HCT116 (cell line): ENCODE data around the gene GABBR2.
"Not testable (repeated sequence)": the region's sequence is repeated elsewhere in the genome, so short reads cannot be mapped to it uniquely, and the experiment has no call there.

Experiments
- CTCF ChIP-seq, 3 experiments: fragments of 200-600 bp in 1 of 3; sonication (generic) in 1 of 3; IDR thresholded peaks in 2 of 3; conservative IDR thresholded peaks in 1 of 3; 2 replicates each; pipeline ENCODE4 v1.5.1; 2012 to 2017; ENCODE audit warnings: low read depth in 2 of 3, low read length in 2 of 3, antibody characterized with exemption in 1 of 3, borderline replicate concordance in 1 of 3, control low read depth in 1 of 3, mild to moderate bottlenecking in 1 of 3, mixed read lengths in 1 of 3, mixed run types in 1 of 3, moderate library complexity in 1 of 3; ENCODE audit not compliant: insufficient read depth in 1 of 3
- EZH2 ChIP-seq: fragments of 200-600 bp; sonication (generic); IDR thresholded peaks from 2 replicates; pipeline ENCODE4 v1.6.1; 2017; ENCODE audit warnings: antibody characterized with exemption, mixed run types
- POLR2A ChIP-seq: IDR thresholded peaks from 2 replicates; pipeline ENCODE4 v1.7.0; 2011; ENCODE audit warnings: borderline replicate concordance; ENCODE audit not compliant: insufficient read depth, insufficient read length; ENCODE audit errors: extremely low read depth
- POLR2AphosphoS5 ChIP-seq: IDR thresholded peaks from 2 replicates; pipeline ENCODE4 v1.6.1; 2011; ENCODE audit warnings: mild to moderate bottlenecking, low read depth, low read length, moderate library complexity
- YY1 ChIP-seq: IDR thresholded peaks from 2 replicates; pipeline ENCODE4 v1.6.1; 2011; ENCODE audit warnings: low read length, low read depth, moderate library complexity, mild to moderate bottlenecking; ENCODE audit not compliant: insufficient replicate concordance; ENCODE audit errors: extremely low read depth
- ZFX ChIP-seq: fragments of 450-650 bp; IDR thresholded peaks from 2 replicates; pipeline ENCODE4 v1.6.1; 2017
- TF ChIP-seq, protein P1 (sequence below): IDR thresholded peaks from 2 replicates; pipeline ENCODE4 v1.6.1; 2012; ENCODE audit warnings: low read depth

GRCh38 chr9:98283143-98283542 is 425.6 kb downstream of the GABBR2 start:
- TF ChIP-seq CTCF (IDR thresholded peaks at IDR 0.05 in 2 of 3, conservative IDR thresholded peaks at IDR 0.05 in 1 of 3; ENCODE audit: borderline replicate concordance in 1 of 3, insufficient read depth in 1 of 3, low read depth in 2 of 3, low read length in 2 of 3); EZH2; POLR2A; ZFX; YY1; POLR2AphosphoS5: not testable (repeated sequence)
- TF ChIP-seq, protein P1, sequence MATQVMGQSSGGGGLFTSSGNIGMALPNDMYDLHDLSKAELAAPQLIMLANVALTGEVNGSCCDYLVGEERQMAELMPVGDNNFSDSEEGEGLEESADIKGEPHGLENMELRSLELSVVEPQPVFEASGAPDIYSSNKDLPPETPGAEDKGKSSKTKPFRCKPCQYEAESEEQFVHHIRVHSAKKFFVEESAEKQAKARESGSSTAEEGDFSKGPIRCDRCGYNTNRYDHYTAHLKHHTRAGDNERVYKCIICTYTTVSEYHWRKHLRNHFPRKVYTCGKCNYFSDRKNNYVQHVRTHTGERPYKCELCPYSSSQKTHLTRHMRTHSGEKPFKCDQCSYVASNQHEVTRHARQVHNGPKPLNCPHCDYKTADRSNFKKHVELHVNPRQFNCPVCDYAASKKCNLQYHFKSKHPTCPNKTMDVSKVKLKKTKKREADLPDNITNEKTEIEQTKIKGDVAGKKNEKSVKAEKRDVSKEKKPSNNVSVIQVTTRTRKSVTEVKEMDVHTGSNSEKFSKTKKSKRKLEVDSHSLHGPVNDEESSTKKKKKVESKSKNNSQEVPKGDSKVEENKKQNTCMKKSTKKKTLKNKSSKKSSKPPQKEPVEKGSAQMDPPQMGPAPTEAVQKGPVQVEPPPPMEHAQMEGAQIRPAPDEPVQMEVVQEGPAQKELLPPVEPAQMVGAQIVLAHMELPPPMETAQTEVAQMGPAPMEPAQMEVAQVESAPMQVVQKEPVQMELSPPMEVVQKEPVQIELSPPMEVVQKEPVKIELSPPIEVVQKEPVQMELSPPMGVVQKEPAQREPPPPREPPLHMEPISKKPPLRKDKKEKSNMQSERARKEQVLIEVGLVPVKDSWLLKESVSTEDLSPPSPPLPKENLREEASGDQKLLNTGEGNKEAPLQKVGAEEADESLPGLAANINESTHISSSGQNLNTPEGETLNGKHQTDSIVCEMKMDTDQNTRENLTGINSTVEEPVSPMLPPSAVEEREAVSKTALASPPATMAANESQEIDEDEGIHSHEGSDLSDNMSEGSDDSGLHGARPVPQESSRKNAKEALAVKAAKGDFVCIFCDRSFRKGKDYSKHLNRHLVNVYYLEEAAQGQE: not testable (repeated sequence)
